H1 (cell line): ENCODE results near the gene RADIL. TPM values are rescaled to one million over a fixed set of nuclear protein-coding genes. Genes with fewer than 3 reads are reported as not detected.

Experiments used
- BCL11A ChIP-seq, 2 experiments: IDR thresholded peaks; one replicate each; pipeline ENCODE4 v1.6.1; 2011; ENCODE audit warnings: low read depth in 2 of 2, low read length in 2 of 2, mild to moderate bottlenecking in 2 of 2
- BRCA1 ChIP-seq: IDR thresholded peaks from 2 replicates; pipeline ENCODE4 v1.6.1; 2012; ENCODE audit warnings: low read depth, low read length, improper control_type of control experiment
- CHD1 ChIP-seq: IDR thresholded peaks from 2 replicates; pipeline ENCODE4 v1.6.1; 2012; ENCODE audit warnings: low read depth, low read length, improper control_type of control experiment
- KDM4A ChIP-seq: IDR thresholded peaks from one replicate; pipeline ENCODE4 v1.7.1; 2012; ENCODE audit warnings: low read depth, mild to moderate bottlenecking, moderate library complexity, low read length, inconsistent platforms; ENCODE audit not compliant: severe bottlenecking
- NANOG ChIP-seq: IDR thresholded peaks from 2 replicates; pipeline ENCODE4 v1.6.1; 2011; ENCODE audit warnings: low read length, low read depth, mild to moderate bottlenecking, inconsistent platforms; ENCODE audit not compliant: insufficient read depth, poor library complexity, severe bottlenecking
- PHF8 ChIP-seq: fragments of 200-600 bp; sonication (generic); conservative IDR thresholded peaks from 2 replicates; pipeline ENCODE4 v1.7.1; 2012; ENCODE audit warnings: low read depth, mild to moderate bottlenecking, inconsistent platforms, low read length, moderate library complexity
- RBBP5 ChIP-seq: IDR thresholded peaks from 2 replicates; pipeline ENCODE4 v1.7.1; 2012; ENCODE audit warnings: low read depth, mild to moderate bottlenecking, inconsistent platforms, low read length, moderate library complexity, borderline replicate concordance
- SAP30 ChIP-seq: fragments of 300-600 bp; sonication (generic); IDR thresholded peaks from 2 replicates; pipeline ENCODE4 v1.7.1; 2012; ENCODE audit warnings: low read length, moderate library complexity, mild to moderate bottlenecking, inconsistent platforms; ENCODE audit not compliant: insufficient read depth, insufficient replicate concordance
- SRF ChIP-seq: IDR thresholded peaks from 2 replicates; pipeline ENCODE4 v1.6.1; 2011; ENCODE audit warnings: mild to moderate bottlenecking, low read depth, low read length, moderate library complexity
- TBP ChIP-seq: IDR thresholded peaks from 2 replicates; pipeline ENCODE4 v1.6.1; 2011; ENCODE audit warnings: low read depth, low read length, improper control_type of control experiment
- YY1 ChIP-seq: IDR thresholded peaks from 2 replicates; pipeline ENCODE4 v1.6.1; 2011; ENCODE audit warnings: low read depth, mild to moderate bottlenecking, low read length
- polyA plus RNA-seq, 7 experiments: library from polyadenylated mRNA; depleted of rRNA in 3 of 7; stranded (reverse) in 5 of 7; unstranded in 2 of 7; fragments of >200 nt in 5 of 7; fragments of 200-250 nt in 2 of 7; gene quantifications; 1 replicate in 5 of 7; 2 replicates in 1 of 7; 4 replicates in 1 of 7; pipeline versions ENCODE4 v1.2.1 to v1.2.3, GENCODE V29; 2011 to 2013; ENCODE audit warnings: missing spikeins in 2 of 7, mixed read lengths in 2 of 7
- total RNA-seq: library from RNA; stranded (reverse); fragmentation: NEBNext Ultra II Directional; extraction: Animal tissue kit (Norgen Biotek cat#: 25700); gene quantifications from 2 replicates; pipeline ENCODE4 v1.2.1, GENCODE V29; 2021

RADIL gene
- total and polyA plus RNA-seq, 2 of the 8 experiments (the other 6 are each of a cell fraction or from before 2014, with no cell fraction given): 5.0 to 5.4 TPM

GRCh38 chr7:4783762-4784351 lies 99.7 kb downstream of the RADIL start (continued):
- TF ChIP-seq BRCA1 (no peak), PHF8 (no peak), SAP30 (no peak), SRF (no peak), TBP (no peak), YY1 (no peak), BCL11A (IDR thresholded peaks at IDR 0.05; ENCODE audit: low read depth in 2 of 2, low read length in 2 of 2) (no peak), CHD1 (no peak), NANOG (no peak), RBBP5 (no peak), KDM4A (no peak)
- TF ChIP-seq, all 59 proteins: peak for 0
